ENCODE results near the gene CSRNP3. TPM values are rescaled to one million over a fixed set of nuclear protein-coding genes. Genes with fewer than 3 reads are reported as not detected.

Gene CSRNP3
- total and polyA plus RNA-seq, 7 donors = 0.96 to 6.6 (median 3.9) TPM

- DNase-seq = no peak
- intact Hi-C loops (cut with DNase I) = no loop called here
- Histone ChIP-seq H3K4me1 (no peaks in the 10 kb centered on the region), H3K27ac (no peak overlapping the region), H3K36me3 (no peaks in the 10 kb centered on the region), H3K27me3 (no peaks in the 10 kb centered on the region), H3K9me3 (no peaks in the 10 kb centered on the region), H3K4me3 (no peak overlapping the region)
- WGBS, 2 donors = 86 to 91% methylated on average over 4 of the region's 4 CpGs
- TF ChIP-seq POLR2AphosphoS5 (IDR thresholded peaks at IDR 0.05) (no peak), EP300 (IDR thresholded peaks at IDR 0.05) (no peak), POLR2A (IDR thresholded peaks at IDR 0.05) (no peak)
- TF ChIP-seq, protein P1, sequence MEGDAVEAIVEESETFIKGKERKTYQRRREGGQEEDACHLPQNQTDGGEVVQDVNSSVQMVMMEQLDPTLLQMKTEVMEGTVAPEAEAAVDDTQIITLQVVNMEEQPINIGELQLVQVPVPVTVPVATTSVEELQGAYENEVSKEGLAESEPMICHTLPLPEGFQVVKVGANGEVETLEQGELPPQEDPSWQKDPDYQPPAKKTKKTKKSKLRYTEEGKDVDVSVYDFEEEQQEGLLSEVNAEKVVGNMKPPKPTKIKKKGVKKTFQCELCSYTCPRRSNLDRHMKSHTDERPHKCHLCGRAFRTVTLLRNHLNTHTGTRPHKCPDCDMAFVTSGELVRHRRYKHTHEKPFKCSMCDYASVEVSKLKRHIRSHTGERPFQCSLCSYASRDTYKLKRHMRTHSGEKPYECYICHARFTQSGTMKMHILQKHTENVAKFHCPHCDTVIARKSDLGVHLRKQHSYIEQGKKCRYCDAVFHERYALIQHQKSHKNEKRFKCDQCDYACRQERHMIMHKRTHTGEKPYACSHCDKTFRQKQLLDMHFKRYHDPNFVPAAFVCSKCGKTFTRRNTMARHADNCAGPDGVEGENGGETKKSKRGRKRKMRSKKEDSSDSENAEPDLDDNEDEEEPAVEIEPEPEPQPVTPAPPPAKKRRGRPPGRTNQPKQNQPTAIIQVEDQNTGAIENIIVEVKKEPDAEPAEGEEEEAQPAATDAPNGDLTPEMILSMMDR (IDR thresholded peaks at IDR 0.05) = no peak
Measured at GRCh38 chr2:165648801-165649200, 179.3 kb downstream of the CSRNP3 start.

DNA sequence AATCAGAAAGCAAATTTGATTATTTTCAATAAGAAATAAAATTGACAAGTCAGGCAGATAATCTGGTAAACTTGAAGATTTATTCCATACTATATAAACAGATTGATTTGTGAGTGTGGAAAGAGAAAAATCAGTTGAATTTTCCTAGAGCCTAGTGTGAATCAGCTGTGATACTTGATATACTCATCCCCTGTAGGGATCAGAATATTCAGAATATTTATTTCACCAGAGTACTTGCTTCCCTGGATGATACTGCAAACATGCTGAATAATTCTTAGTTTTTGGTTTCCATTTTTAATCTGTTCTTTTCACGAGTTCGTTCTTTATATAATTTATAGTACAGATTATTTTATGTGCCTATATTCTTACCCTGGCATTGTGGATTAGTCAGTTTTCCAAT, 181.7 kb downstream of the CSRNP3 start:
- H3K27me3 ChIP-seq = no peaks in the 10 kb centered on the region
- no peaks in the 10 kb centered on the region for H3K4me1 ChIP-seq
- H3K36me3 ChIP-seq = no peaks in the 10 kb centered on the region
- TF ChIP-seq, protein P1 (IDR thresholded peaks at IDR 0.05) = no peak
- intact Hi-C loops (cut with DNase I) = no loop called here
- no peak for DNase-seq
- H3K27ac ChIP-seq = no peak overlapping the region
- no peak overlapping the region for H3K4me3 ChIP-seq
- H3K9me3 ChIP-seq = no peaks in the 10 kb centered on the region
- 95 to 97% methylated on average over 2 of the region's 2 CpGs for WGBS, 2 donors

DNA sequence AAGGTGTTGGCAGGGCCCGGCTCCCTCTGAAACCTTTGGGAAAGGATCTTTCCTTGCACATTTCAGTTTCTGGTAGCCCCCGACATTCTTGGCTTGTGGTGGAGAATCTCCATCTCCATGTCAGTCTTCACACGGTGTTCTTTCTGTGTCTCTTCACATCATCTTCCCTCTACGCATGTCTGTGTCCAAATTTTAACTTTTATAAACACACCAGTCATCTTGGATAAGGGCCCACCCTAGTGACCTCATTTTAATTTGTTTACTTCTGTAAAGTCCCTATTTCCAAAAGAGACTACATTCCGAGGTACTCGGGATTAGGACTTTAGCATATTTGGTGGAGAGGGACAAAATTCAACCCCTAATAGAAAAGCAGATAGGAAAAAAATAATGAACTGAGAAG, 186.2 kb downstream of the CSRNP3 start:
- Histone ChIP-seq H3K27me3 (no peaks in the 10 kb centered on the region), H3K27ac (peak overlapping the region in 2 of 4 donors; percentile 11 to 25), H3K36me3 (peaks cover 0 to 32% (median 2%) of the 10 kb centered on the region in 4 donors), H3K4me1 (no peaks in the 10 kb centered on the region), H3K9me3 (no peaks in the 10 kb centered on the region), H3K4me3 (no peak overlapping the region)
- no peak for DNase-seq
- 81 to 90% methylated on average over 6 of the region's 6 CpGs for WGBS, 2 donors
- intact Hi-C loops (cut with DNase I) = no loop called here
- no peak for TF ChIP-seq POLR2AphosphoS5 (IDR thresholded peaks at IDR 0.05)
- TF ChIP-seq POLR2A (IDR thresholded peaks at IDR 0.05) = no peak
- no peak for TF ChIP-seq EP300 (IDR thresholded peaks at IDR 0.05)
- TF ChIP-seq, protein P1 (IDR thresholded peaks at IDR 0.05) = no peak

DNA sequence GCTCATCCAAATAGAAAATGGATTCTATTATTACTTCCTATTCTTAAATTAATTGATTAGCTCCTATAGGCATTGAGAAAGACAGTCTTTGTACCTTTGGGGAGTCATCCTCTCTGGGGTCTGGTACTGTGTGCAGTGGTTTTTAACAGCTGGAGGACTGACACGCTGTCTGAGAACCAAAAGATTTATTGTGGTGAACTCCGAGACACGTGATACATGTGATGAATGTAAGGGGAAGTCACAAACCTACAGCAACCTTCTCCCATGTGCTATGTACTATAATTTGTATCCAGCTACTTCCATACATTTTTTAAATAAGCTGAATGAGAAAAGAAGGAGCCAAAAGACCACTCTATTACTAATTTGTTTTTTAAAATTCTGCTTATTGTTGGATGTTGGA, 190.9 kb downstream of the CSRNP3 start:
- Histone ChIP-seq H3K36me3 (peaks cover 0 to 32% (median 2%) of the 10 kb centered on the region in 4 donors), H3K4me1 (no peaks in the 10 kb centered on the region), H3K27me3 (no peaks in the 10 kb centered on the region), H3K27ac (no peak overlapping the region), H3K4me3 (no peak overlapping the region), H3K9me3 (no peaks in the 10 kb centered on the region)
- 55 to 89% methylated on average over 3 of the region's 3 CpGs for WGBS, 2 donors
- intact Hi-C loops (cut with DNase I) = no loop called here
- TF ChIP-seq POLR2A (IDR thresholded peaks at IDR 0.05) (no peak), EP300 (IDR thresholded peaks at IDR 0.05) (no peak), POLR2AphosphoS5 (IDR thresholded peaks at IDR 0.05) (no peak)
- TF ChIP-seq, protein P1 (IDR thresholded peaks at IDR 0.05) = no peak
- no peak for DNase-seq

DNA sequence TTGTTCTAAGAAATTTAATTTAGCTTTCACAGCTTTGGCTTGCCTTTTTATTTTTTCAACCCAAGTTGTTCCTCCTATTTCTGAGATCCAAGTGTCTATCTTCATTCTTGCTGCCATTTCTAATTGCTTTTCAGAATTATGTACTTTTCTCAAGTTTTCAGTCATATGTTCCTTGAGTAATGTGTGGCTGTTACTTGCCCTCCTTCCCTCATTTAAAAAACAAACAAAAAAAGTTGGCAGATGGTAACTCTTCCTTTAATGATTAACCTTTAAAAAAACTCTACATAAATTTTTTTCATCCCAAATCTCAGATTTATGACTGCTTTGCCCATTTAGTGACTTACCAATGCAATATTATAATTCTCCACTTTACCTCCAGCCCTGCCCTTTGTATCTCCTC, 193.2 kb downstream of the CSRNP3 start:
- H3K27me3 ChIP-seq = no peaks in the 10 kb centered on the region
- TF ChIP-seq, protein P1 (IDR thresholded peaks at IDR 0.05) = no peak
- TF ChIP-seq POLR2A (IDR thresholded peaks at IDR 0.05) = no peak
- no peak for TF ChIP-seq POLR2AphosphoS5 (IDR thresholded peaks at IDR 0.05)
- no peak for TF ChIP-seq EP300 (IDR thresholded peaks at IDR 0.05)
- no peak overlapping the region for H3K27ac ChIP-seq
- H3K9me3 ChIP-seq = no peaks in the 10 kb centered on the region
- DNase-seq = no peak
- no peaks in the 10 kb centered on the region for H3K4me1 ChIP-seq
- intact Hi-C loops (cut with DNase I) = no loop called here
- H3K4me3 ChIP-seq = no peak overlapping the region
- peaks cover 0 to 28% (median 2%) of the 10 kb centered on the region in 4 donors for H3K36me3 ChIP-seq

Data from sigmoid colon (tissue), 7 donors.